HCT116 (cell line): ENCODE data around the gene BFSP2. TPM values are rescaled to one million over a fixed set of nuclear protein-coding genes. Genes with fewer than 3 reads are reported as not detected.

Experiments
- ATAC-seq: fragments of 200-7000 bp; cut with Tn5 transposase; 2 replicates; pipeline ENCODE4 v1.9.1; 2020; ENCODE audit warnings: mild to moderate bottlenecking, moderate library complexity
- BruUV-seq: library from RNA; stranded (reverse); fragments of 400-500 nt; replicated peaks from 2 replicates; lab custom pipeline; 2021; lab: Mats Ljungman, UMichigan
- CTCF ChIA-PET: fragments of 300-600 bp; sonication (Branson Sonifier 250); formaldehyde crosslinking; loops from one replicate; lab custom pipeline; 2021; ENCODE audit warnings: antibody characterized with exemption; lab: Charles Lee
- POLR2A ChIA-PET: fragments of 300-600, 350-600 bp; sonication (Branson Sonifier 250); formaldehyde crosslinking; loops from one replicate; lab custom pipeline; 2021; ENCODE audit warnings: antibody characterized with exemption; lab: Charles Lee
- RAD21 ChIA-PET, 2 experiments: fragments of 300-600 bp; sonication (Branson Sonifier 250); formaldehyde crosslinking; loops; one replicate each; lab custom pipeline; 2023; ENCODE audit warnings: low total read pairs in 2 of 2; ENCODE audit not compliant: uncharacterized antibody in 2 of 2, unreplicated experiment in 2 of 2, low non-redundant PET in 1 of 2; lab: Charles Lee
- DNase-seq: peaks from one replicate; pipeline ENCODE4 v3.0.0-alpha.2; 2010; ENCODE audit warnings: low read depth, low spot score
- H2AFZ ChIP-seq: fragments of 200-600 bp; shearing (Covaris generic), sonication (generic); 2 replicates; pipeline ENCODE4 v1.6.1; 2017; ENCODE audit warnings: low read depth, mixed run types, mixed read lengths, antibody characterized with exemption, low read length; ENCODE audit not compliant: poor library complexity, severe bottlenecking
- H3K27ac ChIP-seq: 2 replicates; pipeline ENCODE4 v1.5.1; 2012; ENCODE audit warnings: low read depth, low read length
- H3K27me3 ChIP-seq: fragments of 200-600 bp; sonication (generic); 2 replicates; pipeline ENCODE4 v1.6.1; 2016; ENCODE audit warnings: mixed run types, low read length, mixed read lengths; ENCODE audit not compliant: insufficient read depth
- H3K36me3 ChIP-seq, 2 experiments: fragments of 200-500 bp in 1 of 2; fragments of 200-600 bp in 1 of 2; sonication (Bioruptor generic) in 1 of 2; sonication (generic) in 1 of 2; 2 replicates each; pipeline versions ENCODE4 v1.5.1 to v1.6.1; 2014 to 2016; ENCODE audit warnings: low read length in 2 of 2, inconsistent platforms in 1 of 2, mixed read lengths in 1 of 2, mixed run types in 1 of 2; ENCODE audit not compliant: insufficient read depth in 2 of 2, control insufficient read depth in 1 of 2
- H3K4me1 ChIP-seq, 2 experiments: fragments of 200-600 bp in 1 of 2; sonication (generic) in 1 of 2; 2 replicates each; pipeline versions ENCODE4 v1.5.1 to v1.6.1; 2012 to 2017; ENCODE audit warnings: low read length in 2 of 2, inconsistent platforms in 1 of 2, mild to moderate bottlenecking in 1 of 2, mixed read lengths in 1 of 2, mixed run types in 1 of 2, moderate library complexity in 1 of 2; ENCODE audit not compliant: insufficient read depth in 2 of 2, control insufficient read depth in 1 of 2
- H3K4me2 ChIP-seq: fragments of 200-600 bp; sonication (generic); 2 replicates; pipeline ENCODE4 v1.6.1; 2017; ENCODE audit warnings: mixed run types, low read length, mixed read lengths
- H3K4me3 ChIP-seq, 2 experiments: fragments of 200-600 bp in 1 of 2; sonication (generic) in 1 of 2; replicated peaks in 1 of 2; 2 replicates each; pipeline ENCODE4 v1.5.1; 2011 to 2016; ENCODE audit warnings: low read length in 2 of 2, control low read depth in 1 of 2, low read depth in 1 of 2, mild to moderate bottlenecking in 1 of 2, mixed read lengths in 1 of 2, mixed run types in 1 of 2
- H3K79me2 ChIP-seq: fragments of 200-600 bp; sonication (generic); 2 replicates; pipeline ENCODE4 v1.6.1; 2017; ENCODE audit warnings: mild to moderate bottlenecking, mixed run types, low read length, moderate library complexity, mixed read lengths; ENCODE audit not compliant: insufficient read depth
- H3K9ac ChIP-seq: fragments of 200-600 bp; sonication (generic); 2 replicates; pipeline ENCODE4 v1.6.1; 2016; ENCODE audit warnings: low read length, mixed read lengths
- H3K9me2 ChIP-seq: fragments of 200-600 bp; sonication (generic), shearing (Covaris generic); 2 replicates; pipeline ENCODE4 v1.6.1; 2017; ENCODE audit warnings: mixed run types, mild to moderate bottlenecking, moderate library complexity; ENCODE audit not compliant: insufficient read depth
- H3K9me3 ChIP-seq, 2 experiments: fragments of 200-500 bp in 1 of 2; fragments of 200-600 bp in 1 of 2; sonication (Bioruptor generic) in 1 of 2; sonication (generic) in 1 of 2; 2 replicates each; pipeline ENCODE4 v1.6.1; 2014 to 2017; ENCODE audit warnings: low read length in 2 of 2, mixed read lengths in 2 of 2, inconsistent platforms in 1 of 2, low read depth in 1 of 2, mild to moderate bottlenecking in 1 of 2, mixed run types in 1 of 2, moderate library complexity in 1 of 2; ENCODE audit not compliant: control insufficient read depth in 1 of 2, insufficient read depth in 1 of 2
- H4K20me1 ChIP-seq: fragments of 200-600 bp; sonication (generic), shearing (Covaris generic); 2 replicates; pipeline ENCODE4 v1.6.1; 2017; ENCODE audit warnings: mixed run types, mild to moderate bottlenecking, moderate library complexity; ENCODE audit not compliant: insufficient read depth
- CTCF ChIP-seq, 3 experiments: fragments of 200-600 bp in 1 of 3; sonication (generic) in 1 of 3; IDR thresholded peaks in 2 of 3; conservative IDR thresholded peaks in 1 of 3; 2 replicates each; pipeline ENCODE4 v1.5.1; 2012 to 2017; ENCODE audit warnings: low read depth in 2 of 3, low read length in 2 of 3, antibody characterized with exemption in 1 of 3, borderline replicate concordance in 1 of 3, control low read depth in 1 of 3, mild to moderate bottlenecking in 1 of 3, mixed read lengths in 1 of 3, mixed run types in 1 of 3, moderate library complexity in 1 of 3; ENCODE audit not compliant: insufficient read depth in 1 of 3
- EGR1 ChIP-seq: IDR thresholded peaks from 2 replicates; pipeline ENCODE4 v1.6.1; 2012; ENCODE audit warnings: low read depth
- ELF1 ChIP-seq: IDR thresholded peaks from 2 replicates; pipeline ENCODE4 v1.6.1; 2012; ENCODE audit warnings: low read depth, borderline replicate concordance
- FOSL1 ChIP-seq: IDR thresholded peaks from 2 replicates; pipeline ENCODE4 v1.6.1; 2012; ENCODE audit warnings: low read depth
- YY1 ChIP-seq: IDR thresholded peaks from 2 replicates; pipeline ENCODE4 v1.6.1; 2011; ENCODE audit warnings: low read length, low read depth, moderate library complexity, mild to moderate bottlenecking; ENCODE audit not compliant: insufficient replicate concordance; ENCODE audit errors: extremely low read depth
- ZBTB33 ChIP-seq: IDR thresholded peaks from 2 replicates; pipeline ENCODE4 v1.6.1; 2011; ENCODE audit warnings: mild to moderate bottlenecking, low read length, moderate library complexity; ENCODE audit not compliant: insufficient replicate concordance; ENCODE audit errors: extremely low read depth
- ZNF274 ChIP-seq: fragments of 200-500 bp; sonication (Bioruptor generic); IDR thresholded peaks from 2 replicates; pipeline ENCODE4 v1.6.1; 2014; ENCODE audit warnings: mild to moderate bottlenecking, low read depth, low read length, inconsistent platforms
- intact Hi-C: fragments of 100-400 bp; cut with micrococcal nuclease; formaldehyde crosslinking; loops from 2 replicates; pipeline ENCODE4 v1.10.0; 2022
- total RNA-seq: library from RNA; stranded (reverse); gene quantifications from one replicate; pipeline ENCODE4 v1.2.1, GENCODE V29; 2021; ENCODE audit not compliant: unreplicated experiment

Gene BFSP2
- total RNA-seq, 1 experiment from 2014 or later, result not detected

GRCh38 chr3:133412183-133413132 is 12.6 kb downstream of the BFSP2 start (continued):
- TF ChIP-seq CTCF (IDR thresholded peaks at IDR 0.05 in 2 of 3, conservative IDR thresholded peaks at IDR 0.05 in 1 of 3; ENCODE audit: borderline replicate concordance in 1 of 3, insufficient read depth in 1 of 3, low read depth in 2 of 3, low read length in 2 of 3), result no peak
- TF ChIP-seq FOSL1, result no peak
- no peak for TF ChIP-seq EGR1
- no peak for TF ChIP-seq ZNF274
- TF ChIP-seq ELF1, result no peak

GRCh38 chr3:133413161-133414020 is 13.5 kb downstream of the BFSP2 start:
- POLR2A ChIA-PET, result no interaction called here
- TF ChIP-seq ELF1, result no peak
- no peak for TF ChIP-seq ZBTB33
- no peak for TF ChIP-seq YY1
- peak overlapping the region in 1 of 2 experiments; percentile 33; a peak in 2 of 4 replicates for H3K4me3 ChIP-seq

More at GRCh38 chr3:133413161-133414020, 13.5 kb downstream of the BFSP2 start:
- ATAC-seq, result peak; percentile 39
- Histone ChIP-seq H3K27me3 (peaks cover 48% of the 10 kb centered on the region), H3K36me3 (no peaks in the 10 kb centered on the region), H2AFZ (peak overlapping the region; percentile 54), H3K79me2 (no peaks in the 10 kb centered on the region), H3K9ac (no peak overlapping the region), H3K4me2 (peak overlapping the region; percentile 58), H3K9me3 (no peaks in the 10 kb centered on the region), H4K20me1 (no peaks in the 10 kb centered on the region), H3K4me1 (peaks cover 2 to 7% of the 10 kb centered on the region in 2 experiments; a peak in 1 of 4 replicates), H3K9me2 (no peaks in the 10 kb centered on the region), H3K27ac (no peak overlapping the region)
- BruUV-seq, result no TSS peak
- no peak for DNase-seq
- intact Hi-C loops, result no loop called here
- ChIA-PET RAD21 (no interaction called here), CTCF (interaction anchor here (1.0 to 1.8 kb wide), 3 partner anchors 11 to 682 kb away, joined by 3 to 6 read pairs (median 6); no protein-coding TSS in a partner anchor)
